CD14-positive monocyte (primary cell): ENCODE results near the gene HIPK1. TPM values are rescaled to one million over a fixed set of nuclear protein-coding genes. Genes with fewer than 3 reads are reported as not detected.

Source experiments
- DNase-seq, 3 donors: peaks; one replicate each; pipeline ENCODE4 v3.0.0-alpha.2; 2011 to 2022
- H2AFZ ChIP-seq: 2 replicates; pipeline ENCODE4 v1.6.0; 2012; ENCODE audit warnings: mild to moderate bottlenecking, low read depth, low read length, inconsistent platforms; ENCODE audit not compliant: insufficient read depth, poor library complexity, severe bottlenecking
- H3K27ac ChIP-seq, 2 donors: 1 replicate in 1 of 2; 2 replicates in 1 of 2; pipeline ENCODE4 v1.5.1; 2012 to 2013; ENCODE audit warnings: low read length in 2 of 2, control low read depth in 1 of 2, inconsistent platforms in 1 of 2, low read depth in 1 of 2, mild to moderate bottlenecking in 1 of 2
- H3K27me3 ChIP-seq, 2 donors: one replicate each; pipeline versions ENCODE4 v1.6.0 to v1.6.1; 2011 to 2013; ENCODE audit warnings: low read length in 2 of 2; ENCODE audit not compliant: control insufficient read depth in 2 of 2, insufficient read depth in 2 of 2
- H3K36me3 ChIP-seq, 2 donors: replicated peaks in 1 of 2; 1 replicate in 1 of 2; 2 replicates in 1 of 2; pipeline versions ENCODE4 v1.5.1 to v1.6.1; 2012 to 2013; ENCODE audit warnings: low read length in 2 of 2, control low read depth in 1 of 2, inconsistent platforms in 1 of 2, mild to moderate bottlenecking in 1 of 2; ENCODE audit not compliant: insufficient read depth in 2 of 2, control insufficient read depth in 1 of 2
- H3K4me1 ChIP-seq, 2 donors: 1 replicate in 1 of 2; 2 replicates in 1 of 2; pipeline versions ENCODE4 v1.5.1 to v1.6.1; 2012 to 2013; ENCODE audit warnings: low read length in 2 of 2, control low read depth in 1 of 2, inconsistent platforms in 1 of 2, mild to moderate bottlenecking in 1 of 2, moderate library complexity in 1 of 2; ENCODE audit not compliant: insufficient read depth in 2 of 2, control insufficient read depth in 1 of 2
- H3K4me2 ChIP-seq: replicated peaks from 2 replicates; pipeline ENCODE3; 2012; ENCODE audit warnings: low read length, moderate library complexity, mild to moderate bottlenecking; ENCODE audit not compliant: poor library complexity, severe bottlenecking; ENCODE audit errors: extremely low read depth
- H3K4me3 ChIP-seq, 3 experiments: fragments of 200-600 bp in 1 of 3; sonication (generic) in 1 of 3; replicated peaks in 1 of 3; 1 replicate in 2 of 3; 2 replicates in 1 of 3; pipeline ENCODE4 v1.5.1; 2011 to 2013; ENCODE audit warnings: low read length in 3 of 3, mild to moderate bottlenecking in 3 of 3, control low read depth in 2 of 3, low read depth in 2 of 3, inconsistent platforms in 1 of 3, moderate library complexity in 1 of 3
- H3K79me2 ChIP-seq: 2 replicates; pipeline ENCODE4 v1.6.0; 2012; ENCODE audit warnings: mild to moderate bottlenecking, control low read depth, inconsistent platforms, low read length, moderate library complexity; ENCODE audit not compliant: insufficient read depth
- H3K9ac ChIP-seq: 2 replicates; pipeline ENCODE4 v1.6.0; 2017; ENCODE audit warnings: low read length, mild to moderate bottlenecking; ENCODE audit not compliant: insufficient read depth, poor library complexity, severe bottlenecking
- H3K9me3 ChIP-seq, 2 donors: replicated peaks in 1 of 2; 1 replicate in 1 of 2; 2 replicates in 1 of 2; pipeline versions ENCODE4 v1.5.1 to v1.6.1; 2012 to 2013; ENCODE audit warnings: low read length in 2 of 2, control low read depth in 1 of 2; ENCODE audit not compliant: control insufficient read depth in 1 of 2, insufficient read depth in 1 of 2
- H4K20me1 ChIP-seq: 2 replicates; pipeline ENCODE4 v1.6.0; 2012; ENCODE audit warnings: mild to moderate bottlenecking, low read length, control low read depth, moderate library complexity; ENCODE audit not compliant: insufficient read depth
- H3K27ac Mint-ChIP-seq, 7 donors: one replicate each; pipeline ENCODE4 v1.8.0; 2020; ENCODE audit warnings: mild to moderate bottlenecking in 7 of 7, mixed read lengths in 7 of 7, moderate library complexity in 6 of 7, inconsistent platforms in 2 of 7
- H3K27me3 Mint-ChIP-seq, 3 donors: one replicate each; pipeline ENCODE4 v1.8.0; 2021 to 2022; ENCODE audit warnings: low read depth in 3 of 3, mild to moderate bottlenecking in 3 of 3, mixed read lengths in 3 of 3, moderate library complexity in 3 of 3, inconsistent platforms in 1 of 3
- H3K36me3 Mint-ChIP-seq, 2 donors: one replicate each; pipeline ENCODE4 v1.8.0; 2020; ENCODE audit warnings: mixed read lengths in 2 of 2, inconsistent platforms in 1 of 2, mild to moderate bottlenecking in 1 of 2
- H3K4me1 Mint-ChIP-seq: one replicate; pipeline ENCODE4 v1.8.0; 2020; ENCODE audit warnings: mild to moderate bottlenecking, mixed read lengths
- H3K4me3 Mint-ChIP-seq, 2 donors: one replicate each; pipeline ENCODE4 v1.8.0; 2020; ENCODE audit warnings: mild to moderate bottlenecking in 2 of 2, mixed read lengths in 2 of 2, moderate library complexity in 1 of 2
- H3K9me3 Mint-ChIP-seq, 7 donors: one replicate each; pipeline ENCODE4 v1.8.0; 2020 to 2022; ENCODE audit warnings: mixed read lengths in 7 of 7, mild to moderate bottlenecking in 6 of 7, moderate library complexity in 6 of 7, inconsistent platforms in 2 of 7
- WGBS: methylation state at CpG from one replicate; pipeline ENCODE4 v1.1.5; 2013; ENCODE audit warnings: missing lambda C conversion rate; ENCODE audit not compliant: insufficient coverage; 5-methylcytosine and 5-hydroxymethylcytosine counted together
- intact Hi-C, 2 donors: fragments of 100-400 bp; cut with micrococcal nuclease; formaldehyde crosslinking; loops; one replicate each; pipeline versions ENCODE4 v1.15.0 to v1.15.1; 2023
- polyA plus RNA-seq, 3 donors: library from polyadenylated mRNA; depleted of rRNA in 1 of 3; unstranded in 2 of 3; stranded (reverse) in 1 of 3; fragments of 300-500 nt in 2 of 3; fragments of >200 nt in 1 of 3; fragmentation: Illumina TruSeq in 2 of 3; gene quantifications; 1 replicate in 2 of 3; 2 replicates in 1 of 3; pipeline ENCODE4 v1.2.3, GENCODE V29; 2012 to 2021
- TF ChIP-seq, protein P1 (sequence below): fragments of 200-600 bp; IDR thresholded peaks from one replicate; pipeline ENCODE4 v1.8.0; 2022; ENCODE audit warnings: antibody characterized with exemption, mild to moderate bottlenecking

The HIPK1 gene
- polyA plus RNA-seq, 3 donors: 10.1 to 57.2 (median 14.8) TPM

DNA sequence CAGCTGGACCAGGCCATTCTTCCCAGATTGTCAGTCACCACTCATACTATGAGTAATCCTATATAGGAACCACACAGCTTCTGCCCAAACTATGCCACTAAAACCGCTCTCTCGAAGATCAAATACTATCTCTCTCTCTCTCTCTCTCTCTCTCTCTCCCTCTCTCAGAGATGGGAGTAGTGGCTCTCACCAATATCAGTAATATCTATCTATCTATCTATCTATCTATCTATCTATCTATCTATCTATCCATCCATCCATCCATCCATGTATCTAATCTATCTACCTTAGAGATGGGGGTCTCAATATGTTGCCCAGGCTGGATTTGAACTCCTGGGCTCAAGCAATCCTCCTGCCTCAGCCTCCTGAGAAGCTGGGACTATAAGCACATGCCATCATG lies 4.7 kb upstream of the HIPK1 start:
- TF ChIP-seq, protein P1, sequence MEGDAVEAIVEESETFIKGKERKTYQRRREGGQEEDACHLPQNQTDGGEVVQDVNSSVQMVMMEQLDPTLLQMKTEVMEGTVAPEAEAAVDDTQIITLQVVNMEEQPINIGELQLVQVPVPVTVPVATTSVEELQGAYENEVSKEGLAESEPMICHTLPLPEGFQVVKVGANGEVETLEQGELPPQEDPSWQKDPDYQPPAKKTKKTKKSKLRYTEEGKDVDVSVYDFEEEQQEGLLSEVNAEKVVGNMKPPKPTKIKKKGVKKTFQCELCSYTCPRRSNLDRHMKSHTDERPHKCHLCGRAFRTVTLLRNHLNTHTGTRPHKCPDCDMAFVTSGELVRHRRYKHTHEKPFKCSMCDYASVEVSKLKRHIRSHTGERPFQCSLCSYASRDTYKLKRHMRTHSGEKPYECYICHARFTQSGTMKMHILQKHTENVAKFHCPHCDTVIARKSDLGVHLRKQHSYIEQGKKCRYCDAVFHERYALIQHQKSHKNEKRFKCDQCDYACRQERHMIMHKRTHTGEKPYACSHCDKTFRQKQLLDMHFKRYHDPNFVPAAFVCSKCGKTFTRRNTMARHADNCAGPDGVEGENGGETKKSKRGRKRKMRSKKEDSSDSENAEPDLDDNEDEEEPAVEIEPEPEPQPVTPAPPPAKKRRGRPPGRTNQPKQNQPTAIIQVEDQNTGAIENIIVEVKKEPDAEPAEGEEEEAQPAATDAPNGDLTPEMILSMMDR: no peak
- H3K9me3 Mint-ChIP-seq: no peaks in the 10 kb centered on the region

GRCh38 chr1:113928187-113928930 lies 765 bp upstream of the HIPK1 start:
- intact Hi-C loops: no loop called here
- peak overlapping the region; percentile 75 to 99 for H3K27ac ChIP-seq
- Mint-ChIP-seq H3K27me3 (peaks cover 1 to 5% (median 2%) of the 10 kb centered on the region in 3 donors), H3K36me3 (peaks cover 0 to 3% of the 10 kb centered on the region in 2 donors), H3K4me3 (peak overlapping the region; percentile 95 to 99), H3K4me1 (peaks cover 51% of the 10 kb centered on the region), H3K27ac (peak overlapping the region; percentile 98 to 100 (median 100)), H3K9me3 (no peaks in the 10 kb centered on the region)
- 0% methylated on average over 1 of the region's 6 CpGs for WGBS
- peak overlapping the region; percentile 80 for H3K4me2 ChIP-seq
- H3K79me2 ChIP-seq: peaks cover 47% of the 10 kb centered on the region
- H3K9me3 ChIP-seq: no peaks in the 10 kb centered on the region
- peak in 2 of 3 donors; percentile 34 for DNase-seq
- no peaks in the 10 kb centered on the region for H3K36me3 ChIP-seq
- peak overlapping the region; percentile 95 for H2AFZ ChIP-seq
- H3K4me3 ChIP-seq: peak overlapping the region; percentile 61 to 99 (median 94)
- peaks cover 47 to 52% of the 10 kb centered on the region in 2 donors for H3K4me1 ChIP-seq
- H4K20me1 ChIP-seq: peaks cover 32% of the 10 kb centered on the region
- H3K27me3 ChIP-seq: no peaks in the 10 kb centered on the region
- TF ChIP-seq, protein P1: no peak
- H3K9ac ChIP-seq: peak overlapping the region; percentile 98

More for the DNA sequence above, 4.7 kb upstream of the HIPK1 start:
- Histone ChIP-seq H3K4me3 (no peak overlapping the region), H3K79me2 (peaks cover 8% of the 10 kb centered on the region), H3K27me3 (no peaks in the 10 kb centered on the region), H3K9me3 (no peaks in the 10 kb centered on the region), H4K20me1 (no peaks in the 10 kb centered on the region), H3K27ac (no peak overlapping the region), H3K4me1 (peaks cover 27 to 30% of the 10 kb centered on the region in 2 donors), H2AFZ (no peak overlapping the region), H3K36me3 (no peaks in the 10 kb centered on the region), H3K4me2 (no peak overlapping the region), H3K9ac (no peak overlapping the region)
- intact Hi-C loops: loop anchor here in 1 of 2 donors (5.0 kb wide), 1 partner anchor 33 kb away; no protein-coding TSS in a partner anchor
- H3K27me3 Mint-ChIP-seq: peaks cover 1 to 3% (median 2%) of the 10 kb centered on the region in 3 donors
- H3K4me1 Mint-ChIP-seq: peaks cover 30% of the 10 kb centered on the region
- H3K36me3 Mint-ChIP-seq: no peaks in the 10 kb centered on the region
- WGBS: 100% methylated on average over 2 of the region's 2 CpGs
- no peak overlapping the region for H3K4me3 Mint-ChIP-seq
- DNase-seq: no peak
- H3K27ac Mint-ChIP-seq: peak overlapping the region in 1 of 7 donors; percentile 63
